BE2C (cell line): ENCODE results near the gene MN1.
"Not testable (repeated sequence)": the region's sequence is repeated elsewhere in the genome, so short reads cannot be mapped to it uniquely, and the experiment has no call there.

Source experiments
- DNase-seq: peaks from one replicate; pipeline ENCODE4 v3.0.0-alpha.2; 2020
- H3K27me3 ChIP-seq: fragments of 250-450 bp; sonication (Bioruptor Pico); 2 replicates; pipeline ENCODE4 v1.5.1; 2020; ENCODE audit warnings: mild to moderate bottlenecking
- H3K36me3 ChIP-seq: fragments of 250-450 bp; sonication (Bioruptor Pico); 2 replicates; pipeline ENCODE4 v1.5.1; 2020; ENCODE audit warnings: mild to moderate bottlenecking
- H3K4me1 ChIP-seq: fragments of 250-450 bp; sonication (Bioruptor Pico); 2 replicates; pipeline ENCODE4 v1.5.1; 2020
- H3K4me3 ChIP-seq: 2 replicates; pipeline ENCODE4 v1.5.1; 2011; ENCODE audit warnings: low read depth, low read length
- H3K9me3 ChIP-seq: fragments of 250-450 bp; sonication (Bioruptor Pico); 2 replicates; pipeline ENCODE4 v1.5.1; 2020
- CTCF ChIP-seq: IDR thresholded peaks from 2 replicates; pipeline ENCODE4 v1.5.1; 2012; ENCODE audit warnings: mild to moderate bottlenecking, low read depth, low read length

The MN1 gene

GRCh38 chr22:27745154-27745553 lies 56.4 kb downstream of the MN1 start:
- H3K4me1 ChIP-seq = no peaks in the 10 kb centered on the region

GRCh38 chr22:27744078-27744477 lies 57.5 kb downstream of the MN1 start:
- H3K4me3 ChIP-seq, H3K27me3 ChIP-seq, H3K9me3 ChIP-seq, H3K4me1 ChIP-seq, H3K36me3 ChIP-seq, DNase-seq: not testable (repeated sequence)

More at GRCh38 chr22:27745154-27745553, 56.4 kb downstream of the MN1 start:
- H3K9me3 ChIP-seq = no peaks in the 10 kb centered on the region
- H3K4me3 ChIP-seq = no peak overlapping the region
- peaks cover 13% of the 10 kb centered on the region for H3K27me3 ChIP-seq
- TF ChIP-seq CTCF = no peak
- no peak for DNase-seq
- H3K36me3 ChIP-seq = no peaks in the 10 kb centered on the region

- no peak for TF ChIP-seq CTCF
- Histone ChIP-seq H3K9me3 (no peaks in the 10 kb centered on the region), H3K4me3 (no peak overlapping the region), H3K4me1 (no peaks in the 10 kb centered on the region), H3K36me3 (no peaks in the 10 kb centered on the region), H3K27me3 (no peaks in the 10 kb centered on the region)
- no peak for DNase-seq
These were observed 61.3 kb downstream of the MN1 start for GRCh38 chr22:27740202-27740748.

- H3K4me3 ChIP-seq = no peak overlapping the region
- no peak for DNase-seq
- no peaks in the 10 kb centered on the region for H3K36me3 ChIP-seq
- H3K4me1 ChIP-seq = no peaks in the 10 kb centered on the region
- no peak for TF ChIP-seq CTCF
- no peaks in the 10 kb centered on the region for H3K9me3 ChIP-seq
- no peaks in the 10 kb centered on the region for H3K27me3 ChIP-seq
These were observed 64.0 kb downstream of the MN1 start for GRCh38 chr22:27737521-27737920.

GRCh38 chr22:27734066-27734465 lies 67.5 kb downstream of the MN1 start:
- Histone ChIP-seq H3K27me3 (no peaks in the 10 kb centered on the region), H3K4me3 (no peak overlapping the region), H3K36me3 (no peaks in the 10 kb centered on the region), H3K4me1 (no peaks in the 10 kb centered on the region), H3K9me3 (no peaks in the 10 kb centered on the region)
- no peak for TF ChIP-seq CTCF
- no peak for DNase-seq

GRCh38 chr22:27732841-27733240 lies 68.7 kb downstream of the MN1 start:
- H3K36me3 ChIP-seq = no peaks in the 10 kb centered on the region
- H3K9me3 ChIP-seq = no peaks in the 10 kb centered on the region
- no peak for TF ChIP-seq CTCF
- no peak overlapping the region for H3K4me3 ChIP-seq
- no peak for DNase-seq
- H3K27me3 ChIP-seq = no peaks in the 10 kb centered on the region
- H3K4me1 ChIP-seq = no peaks in the 10 kb centered on the region

- Histone ChIP-seq H3K36me3 (no peaks in the 10 kb centered on the region), H3K9me3 (no peaks in the 10 kb centered on the region), H3K4me1 (no peaks in the 10 kb centered on the region), H3K27me3 (no peaks in the 10 kb centered on the region), H3K4me3 (no peak overlapping the region)
- TF ChIP-seq CTCF = no peak
- no peak for DNase-seq
These were observed 69.2 kb downstream of the MN1 start for GRCh38 chr22:27732391-27732790.
